Measurements from ENCODE around the gene USP3. TPM values are rescaled to one million over a fixed set of nuclear protein-coding genes. Genes with fewer than 3 reads are reported as not detected.

The USP3 gene
- total RNA-seq, 1 donor from 2014 or later, result 80.0 TPM

DNA sequence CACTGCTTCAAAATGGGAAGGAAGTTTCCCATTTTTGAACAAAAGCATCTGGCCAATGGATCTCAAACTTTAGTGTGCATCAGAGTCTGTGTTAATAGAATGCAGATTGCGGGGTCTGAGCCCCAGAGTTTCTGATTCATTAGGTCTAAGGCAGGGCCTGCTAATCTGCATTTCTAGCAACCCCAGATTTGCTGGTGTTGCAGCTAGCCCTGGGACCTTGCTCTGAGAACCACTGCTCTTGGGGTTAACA, 30.7 kb upstream of the USP3 start:
- H3K27ac Mint-ChIP-seq (ENCODE audit: unreplicated experiment), result no peak overlapping the region
- no peaks in the 10 kb centered on the region for H3K27me3 Mint-ChIP-seq (ENCODE audit: low read depth)
- peaks cover 3% of the 10 kb centered on the region for H3K9me3 Mint-ChIP-seq
- no peak for DNase-seq (ENCODE audit: low read depth, low spot score)
- H3K4me3 Mint-ChIP-seq, result no peak overlapping the region
- H3K36me3 Mint-ChIP-seq (ENCODE audit: low read depth), result no peaks in the 10 kb centered on the region
- peaks cover 26% of the 10 kb centered on the region for H3K4me1 Mint-ChIP-seq
- TF ChIP-seq, protein P1, sequence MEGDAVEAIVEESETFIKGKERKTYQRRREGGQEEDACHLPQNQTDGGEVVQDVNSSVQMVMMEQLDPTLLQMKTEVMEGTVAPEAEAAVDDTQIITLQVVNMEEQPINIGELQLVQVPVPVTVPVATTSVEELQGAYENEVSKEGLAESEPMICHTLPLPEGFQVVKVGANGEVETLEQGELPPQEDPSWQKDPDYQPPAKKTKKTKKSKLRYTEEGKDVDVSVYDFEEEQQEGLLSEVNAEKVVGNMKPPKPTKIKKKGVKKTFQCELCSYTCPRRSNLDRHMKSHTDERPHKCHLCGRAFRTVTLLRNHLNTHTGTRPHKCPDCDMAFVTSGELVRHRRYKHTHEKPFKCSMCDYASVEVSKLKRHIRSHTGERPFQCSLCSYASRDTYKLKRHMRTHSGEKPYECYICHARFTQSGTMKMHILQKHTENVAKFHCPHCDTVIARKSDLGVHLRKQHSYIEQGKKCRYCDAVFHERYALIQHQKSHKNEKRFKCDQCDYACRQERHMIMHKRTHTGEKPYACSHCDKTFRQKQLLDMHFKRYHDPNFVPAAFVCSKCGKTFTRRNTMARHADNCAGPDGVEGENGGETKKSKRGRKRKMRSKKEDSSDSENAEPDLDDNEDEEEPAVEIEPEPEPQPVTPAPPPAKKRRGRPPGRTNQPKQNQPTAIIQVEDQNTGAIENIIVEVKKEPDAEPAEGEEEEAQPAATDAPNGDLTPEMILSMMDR (conservative IDR thresholded peaks at IDR 0.05), result no peak

DNA sequence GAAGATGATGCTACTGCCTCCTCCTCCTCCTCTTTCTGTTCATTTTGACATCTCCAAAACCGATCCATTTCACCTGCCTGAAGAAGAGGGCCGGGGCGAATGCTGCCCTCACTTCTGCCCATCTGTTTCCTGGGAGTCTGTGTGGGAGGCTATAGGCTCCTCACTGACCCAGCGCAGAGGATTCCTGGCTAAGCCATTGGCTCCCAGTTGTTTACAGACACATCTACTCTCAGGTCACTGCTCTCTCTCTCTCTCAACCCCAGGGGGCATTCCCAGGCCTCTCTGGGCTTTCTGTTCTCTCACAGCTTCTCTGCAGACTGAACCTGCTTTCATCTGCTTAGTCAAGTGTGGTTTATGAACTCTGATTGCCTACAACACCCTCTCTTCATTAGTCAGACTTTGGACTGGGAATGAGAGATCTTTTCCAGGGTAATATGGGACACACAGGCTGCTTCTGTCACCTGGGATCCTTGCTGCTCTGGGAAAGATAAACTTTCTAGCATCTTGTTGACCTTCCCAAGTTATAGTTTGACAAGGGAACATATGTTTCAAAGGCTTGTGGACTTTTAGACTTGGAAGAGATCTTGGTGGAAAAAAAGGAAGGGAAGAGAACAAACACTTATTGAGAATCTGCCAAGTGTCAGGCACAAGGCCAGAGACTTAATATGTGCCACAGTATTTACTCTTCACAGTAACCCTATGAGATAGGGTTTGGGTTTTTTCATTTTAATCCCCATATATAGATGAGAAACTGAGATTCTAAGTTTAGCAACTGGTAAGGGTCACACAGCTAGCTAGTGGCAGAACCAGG, 30.2 kb upstream of the USP3 start:
- no peaks in the 10 kb centered on the region for H3K27me3 Mint-ChIP-seq (ENCODE audit: low read depth)
- TF ChIP-seq, protein P1 (conservative IDR thresholded peaks at IDR 0.05), result no peak
- no peak overlapping the region for H3K4me3 Mint-ChIP-seq
- H3K36me3 Mint-ChIP-seq (ENCODE audit: low read depth), result no peaks in the 10 kb centered on the region
- H3K27ac Mint-ChIP-seq (ENCODE audit: unreplicated experiment), result peak overlapping the region; percentile 10
- DNase-seq (ENCODE audit: low read depth, low spot score), result no peak
- H3K4me1 Mint-ChIP-seq, result peaks cover 26% of the 10 kb centered on the region
- peaks cover 3% of the 10 kb centered on the region for H3K9me3 Mint-ChIP-seq

DNA sequence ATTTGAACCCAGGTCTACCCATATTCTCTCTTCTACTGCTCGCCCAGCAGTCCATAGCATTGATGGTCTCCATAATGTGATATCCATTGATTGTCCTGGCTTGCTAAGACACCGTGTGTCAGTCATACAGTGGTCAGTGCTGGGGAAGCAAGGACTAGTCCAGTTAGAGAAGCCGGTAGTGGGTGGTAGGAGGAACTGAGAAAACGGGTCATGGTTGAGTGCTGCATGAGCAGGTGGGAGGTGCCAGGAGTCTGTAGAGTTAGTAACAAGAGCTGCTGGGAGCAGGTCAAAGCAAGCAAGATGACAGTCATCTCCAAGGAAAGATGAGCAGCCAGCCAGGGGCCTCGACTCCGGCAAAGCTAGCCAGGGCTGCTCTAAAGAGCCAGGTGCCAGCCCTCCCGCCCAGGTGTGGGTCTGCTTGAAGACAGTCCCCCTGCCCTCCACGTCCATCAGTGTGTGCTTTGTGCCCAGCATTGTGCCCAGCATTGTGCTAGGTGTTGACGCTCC, 29.5 kb upstream of the USP3 start:
- H3K4me3 Mint-ChIP-seq, result no peak overlapping the region
- no peak overlapping the region for H3K27ac Mint-ChIP-seq (ENCODE audit: unreplicated experiment)
- peaks cover 3% of the 10 kb centered on the region for H3K9me3 Mint-ChIP-seq

DNA sequence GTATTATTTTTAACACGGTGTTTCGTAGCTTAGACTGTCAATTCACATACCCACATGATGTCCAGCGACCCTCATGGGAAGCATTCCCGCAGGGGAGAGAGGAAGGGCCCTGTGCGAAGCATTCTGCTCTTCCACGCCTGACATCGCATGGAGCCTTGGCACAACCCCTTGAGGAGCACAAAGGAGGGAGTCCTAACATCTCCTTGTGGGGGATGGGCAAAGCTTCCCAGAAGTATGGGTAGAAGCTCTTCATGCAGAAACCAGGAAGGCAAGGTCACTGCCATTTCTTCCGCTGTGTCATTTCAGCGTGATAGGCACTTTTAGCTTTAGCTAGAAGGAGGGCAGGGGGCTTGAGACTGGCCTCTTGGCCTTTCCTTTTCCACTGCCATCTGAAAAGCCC, 28.7 kb upstream of the USP3 start:
- H3K36me3 Mint-ChIP-seq (ENCODE audit: low read depth), result no peaks in the 10 kb centered on the region
- peaks cover 38% of the 10 kb centered on the region for H3K4me1 Mint-ChIP-seq
- H3K27me3 Mint-ChIP-seq (ENCODE audit: low read depth), result no peaks in the 10 kb centered on the region
- TF ChIP-seq, protein P1 (conservative IDR thresholded peaks at IDR 0.05), result no peak
- no peak for DNase-seq (ENCODE audit: low read depth, low spot score)
- peak overlapping the region; percentile 10 for H3K27ac Mint-ChIP-seq (ENCODE audit: unreplicated experiment)
- H3K9me3 Mint-ChIP-seq, result peaks cover 3% of the 10 kb centered on the region
- no peak overlapping the region for H3K4me3 Mint-ChIP-seq

More for the DNA sequence above, 29.5 kb upstream of the USP3 start:
- H3K36me3 Mint-ChIP-seq (ENCODE audit: low read depth), result no peaks in the 10 kb centered on the region
- TF ChIP-seq, protein P1 (conservative IDR thresholded peaks at IDR 0.05), result no peak
- DNase-seq (ENCODE audit: low read depth, low spot score), result no peak
- H3K27me3 Mint-ChIP-seq (ENCODE audit: low read depth), result no peaks in the 10 kb centered on the region
- peaks cover 33% of the 10 kb centered on the region for H3K4me1 Mint-ChIP-seq

DNA sequence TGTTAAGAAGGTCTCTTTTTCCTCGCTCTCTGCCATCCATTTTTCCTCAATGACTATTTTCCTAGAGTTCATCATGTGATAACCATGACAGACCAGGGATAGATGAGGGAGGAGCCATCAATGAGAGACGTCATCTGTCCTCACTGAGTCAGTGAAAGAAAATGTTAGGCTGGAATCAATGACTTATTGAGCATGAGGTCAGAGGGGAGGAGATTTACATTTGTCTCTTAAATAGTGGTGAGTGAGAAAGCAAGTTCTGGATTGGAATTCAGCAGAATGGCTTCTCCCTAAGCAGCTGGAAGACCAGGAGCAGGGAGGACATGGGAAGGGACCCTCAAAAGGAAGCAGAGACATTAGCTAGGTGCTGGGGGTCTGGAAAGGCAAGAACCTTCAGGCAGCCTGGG, 28.2 kb upstream of the USP3 start:
- Mint-ChIP-seq H3K27me3 (ENCODE audit: low read depth) (no peaks in the 10 kb centered on the region), H3K9me3 (peaks cover 3% of the 10 kb centered on the region), H3K36me3 (ENCODE audit: low read depth) (no peaks in the 10 kb centered on the region), H3K4me1 (peaks cover 38% of the 10 kb centered on the region), H3K4me3 (peak overlapping the region; percentile 12), H3K27ac (ENCODE audit: unreplicated experiment) (peak overlapping the region; percentile 10)
- TF ChIP-seq, protein P1 (conservative IDR thresholded peaks at IDR 0.05), result no peak
- DNase-seq (ENCODE audit: low read depth, low spot score), result no peak

All from neural crest cell (in vitro differentiated cells).